Activated naive CD8-positive, alpha-beta T cell treated with anti-CD3 and anti-CD28 coated beads for 36 hours (primary cell): ENCODE results near the gene CDC34. TPM values are rescaled to one million over a fixed set of nuclear protein-coding genes. Genes with fewer than 3 reads are reported as not detected.

Experiments used
- DNase-seq: peaks from one replicate; pipeline ENCODE4 v3.0.0; 2021
- H3K27ac Mint-ChIP-seq: one replicate; pipeline ENCODE4 v1.8.0; 2022; ENCODE audit warnings: mild to moderate bottlenecking, moderate library complexity, mixed read lengths
- H3K27me3 Mint-ChIP-seq: one replicate; pipeline ENCODE4 v1.8.0; 2022; ENCODE audit warnings: mild to moderate bottlenecking, mixed read lengths
- H3K36me3 Mint-ChIP-seq: one replicate; pipeline ENCODE4 v1.8.0; 2021; ENCODE audit warnings: mild to moderate bottlenecking, mixed read lengths
- H3K4me1 Mint-ChIP-seq: one replicate; pipeline ENCODE4 v1.8.0; 2021; ENCODE audit warnings: mixed read lengths
- H3K4me3 Mint-ChIP-seq: one replicate; pipeline ENCODE4 v1.8.0; 2022; ENCODE audit warnings: mild to moderate bottlenecking, moderate library complexity, mixed read lengths
- H3K9me3 Mint-ChIP-seq: one replicate; pipeline ENCODE4 v1.8.0; 2022; ENCODE audit warnings: mixed read lengths
- total RNA-seq, 2 experiments: library from RNA; stranded (reverse); gene quantifications; one replicate each; pipeline ENCODE4 v1.2.3, GENCODE V29; 2021

CDC34 gene
- total RNA-seq, 2 experiments from 2014 or later, result 46.5 to 48.8 TPM

- Mint-ChIP-seq H3K9me3 (no peaks in the 10 kb centered on the region), H3K36me3 (peaks cover 12% of the 10 kb centered on the region), H3K4me1 (peaks cover 32% of the 10 kb centered on the region), H3K4me3 (peak overlapping the region; percentile 92), H3K27me3 (peaks cover 3% of the 10 kb centered on the region), H3K27ac (peak overlapping the region; percentile 81)
- DNase-seq, result no peak
Observed at GRCh38 chr19:508204-509150, 23.1 kb upstream of the CDC34 start.

- peaks cover 12% of the 10 kb centered on the region for H3K36me3 Mint-ChIP-seq
- H3K4me3 Mint-ChIP-seq, result peak overlapping the region; percentile 81
- H3K27me3 Mint-ChIP-seq, result peaks cover 3% of the 10 kb centered on the region
- H3K4me1 Mint-ChIP-seq, result peaks cover 32% of the 10 kb centered on the region
- no peaks in the 10 kb centered on the region for H3K9me3 Mint-ChIP-seq
- H3K27ac Mint-ChIP-seq, result peak overlapping the region; percentile 95
- DNase-seq, result peak; percentile 96
Observed at GRCh38 chr19:510606-511100, 20.9 kb upstream of the CDC34 start.

GRCh38 chr19:511101-511851 is 20.3 kb upstream of the CDC34 start:
- peaks cover 3% of the 10 kb centered on the region for H3K27me3 Mint-ChIP-seq
- DNase-seq, result peak; percentile 83
- no peaks in the 10 kb centered on the region for H3K9me3 Mint-ChIP-seq
- H3K4me1 Mint-ChIP-seq, result peaks cover 32% of the 10 kb centered on the region
- peaks cover 12% of the 10 kb centered on the region for H3K36me3 Mint-ChIP-seq
- peak overlapping the region; percentile 81 for H3K4me3 Mint-ChIP-seq
- peak overlapping the region; percentile 95 for H3K27ac Mint-ChIP-seq

GRCh38 chr19:512547-513365 is 18.8 kb upstream of the CDC34 start:
- Mint-ChIP-seq H3K4me3 (no peak overlapping the region), H3K27me3 (peaks cover 3% of the 10 kb centered on the region), H3K9me3 (no peaks in the 10 kb centered on the region), H3K27ac (no peak overlapping the region), H3K36me3 (peaks cover 12% of the 10 kb centered on the region), H3K4me1 (peaks cover 32% of the 10 kb centered on the region)
- no peak for DNase-seq

GRCh38 chr19:513368-514165 is 18.0 kb upstream of the CDC34 start:
- peaks cover 24% of the 10 kb centered on the region for H3K4me1 Mint-ChIP-seq
- no peaks in the 10 kb centered on the region for H3K9me3 Mint-ChIP-seq
- H3K4me3 Mint-ChIP-seq, result no peak overlapping the region
- H3K27me3 Mint-ChIP-seq, result peaks cover 3% of the 10 kb centered on the region
- no peak overlapping the region for H3K27ac Mint-ChIP-seq
- no peak for DNase-seq
- peaks cover 10% of the 10 kb centered on the region for H3K36me3 Mint-ChIP-seq

- Mint-ChIP-seq H3K4me3 (no peak overlapping the region), H3K9me3 (no peaks in the 10 kb centered on the region), H3K4me1 (peaks cover 18% of the 10 kb centered on the region), H3K27ac (no peak overlapping the region), H3K27me3 (peaks cover 3% of the 10 kb centered on the region), H3K36me3 (peaks cover 5% of the 10 kb centered on the region)
- no peak for DNase-seq
Observed at GRCh38 chr19:514166-514663, 17.3 kb upstream of the CDC34 start.

GRCh38 chr19:517721-518597 is 13.6 kb upstream of the CDC34 start:
- H3K4me1 Mint-ChIP-seq, result no peaks in the 10 kb centered on the region
- H3K4me3 Mint-ChIP-seq, result no peak overlapping the region
- no peaks in the 10 kb centered on the region for H3K36me3 Mint-ChIP-seq
- DNase-seq, result no peak
- no peak overlapping the region for H3K27ac Mint-ChIP-seq
- H3K9me3 Mint-ChIP-seq, result no peaks in the 10 kb centered on the region
- no peaks in the 10 kb centered on the region for H3K27me3 Mint-ChIP-seq

- peak; percentile 74 for DNase-seq
- Mint-ChIP-seq H3K9me3 (no peaks in the 10 kb centered on the region), H3K36me3 (no peaks in the 10 kb centered on the region), H3K4me1 (no peaks in the 10 kb centered on the region), H3K27me3 (no peaks in the 10 kb centered on the region), H3K4me3 (no peak overlapping the region), H3K27ac (no peak overlapping the region)
Observed at GRCh38 chr19:518598-519231, 12.8 kb upstream of the CDC34 start.

GRCh38 chr19:519449-519865 is 12.1 kb upstream of the CDC34 start:
- H3K27ac Mint-ChIP-seq, result no peak overlapping the region
- no peak overlapping the region for H3K4me3 Mint-ChIP-seq
- H3K9me3 Mint-ChIP-seq, result no peaks in the 10 kb centered on the region
- DNase-seq, result no peak
- no peaks in the 10 kb centered on the region for H3K4me1 Mint-ChIP-seq
- H3K27me3 Mint-ChIP-seq, result no peaks in the 10 kb centered on the region
- H3K36me3 Mint-ChIP-seq, result no peaks in the 10 kb centered on the region

GRCh38 chr19:522726-523125 is 8.8 kb upstream of the CDC34 start:
- Mint-ChIP-seq H3K4me3 (no peak overlapping the region), H3K4me1 (peaks cover 3% of the 10 kb centered on the region)

GRCh38 chr19:524062-524674 is 7.4 kb upstream of the CDC34 start:
- no peak overlapping the region for H3K27ac Mint-ChIP-seq
- H3K36me3 Mint-ChIP-seq, result no peaks in the 10 kb centered on the region
- no peak overlapping the region for H3K4me3 Mint-ChIP-seq
- no peaks in the 10 kb centered on the region for H3K9me3 Mint-ChIP-seq
- peaks cover 14% of the 10 kb centered on the region for H3K27me3 Mint-ChIP-seq
- DNase-seq, result no peak
- H3K4me1 Mint-ChIP-seq, result peaks cover 3% of the 10 kb centered on the region

More at GRCh38 chr19:522726-523125, 8.8 kb upstream of the CDC34 start:
- no peak for DNase-seq
- Mint-ChIP-seq H3K27ac (no peak overlapping the region), H3K36me3 (no peaks in the 10 kb centered on the region), H3K27me3 (peaks cover 14% of the 10 kb centered on the region), H3K9me3 (no peaks in the 10 kb centered on the region)

- H3K4me3 Mint-ChIP-seq, result no peak overlapping the region
Observed at GRCh38 chr19:525029-525428, 6.5 kb upstream of the CDC34 start.

More at GRCh38 chr19:525029-525428, 6.5 kb upstream of the CDC34 start:
- Mint-ChIP-seq H3K4me1 (peaks cover 3% of the 10 kb centered on the region), H3K27me3 (peaks cover 14% of the 10 kb centered on the region), H3K27ac (no peak overlapping the region), H3K9me3 (no peaks in the 10 kb centered on the region), H3K36me3 (no peaks in the 10 kb centered on the region)
- no peak for DNase-seq
